Eye (tissue), 1 donor: Measurements from ENCODE around the gene STYK1.
"Not testable (repeated sequence)": the region's sequence is repeated elsewhere in the genome, so short reads cannot be mapped to it uniquely, and the experiment has no call there.

Source experiments
- DNase-seq: peaks from one replicate; pipeline ENCODE4 v3.0.0-alpha.2; 2015

The STYK1 gene

DNA sequence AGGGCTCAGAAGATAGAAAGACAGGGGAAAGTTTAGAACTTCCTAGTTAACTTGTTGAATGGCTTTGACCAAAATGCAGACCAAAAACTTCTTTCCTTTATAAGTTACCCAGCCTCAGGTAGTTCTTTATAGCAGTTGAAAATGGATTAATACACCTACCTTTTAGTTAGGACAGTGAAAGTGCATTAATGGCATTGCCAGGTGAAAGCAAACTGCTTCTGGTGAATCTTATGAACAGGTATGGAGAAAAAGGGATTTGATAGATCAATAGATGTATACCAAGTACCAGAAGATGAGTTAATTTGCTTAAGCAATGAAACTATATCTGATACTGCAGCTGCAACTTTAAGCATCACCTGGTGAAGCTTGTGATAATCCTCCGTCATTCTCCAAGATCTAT is 14.2 kb upstream of the STYK1 start:
- DNase-seq: no peak

DNA sequence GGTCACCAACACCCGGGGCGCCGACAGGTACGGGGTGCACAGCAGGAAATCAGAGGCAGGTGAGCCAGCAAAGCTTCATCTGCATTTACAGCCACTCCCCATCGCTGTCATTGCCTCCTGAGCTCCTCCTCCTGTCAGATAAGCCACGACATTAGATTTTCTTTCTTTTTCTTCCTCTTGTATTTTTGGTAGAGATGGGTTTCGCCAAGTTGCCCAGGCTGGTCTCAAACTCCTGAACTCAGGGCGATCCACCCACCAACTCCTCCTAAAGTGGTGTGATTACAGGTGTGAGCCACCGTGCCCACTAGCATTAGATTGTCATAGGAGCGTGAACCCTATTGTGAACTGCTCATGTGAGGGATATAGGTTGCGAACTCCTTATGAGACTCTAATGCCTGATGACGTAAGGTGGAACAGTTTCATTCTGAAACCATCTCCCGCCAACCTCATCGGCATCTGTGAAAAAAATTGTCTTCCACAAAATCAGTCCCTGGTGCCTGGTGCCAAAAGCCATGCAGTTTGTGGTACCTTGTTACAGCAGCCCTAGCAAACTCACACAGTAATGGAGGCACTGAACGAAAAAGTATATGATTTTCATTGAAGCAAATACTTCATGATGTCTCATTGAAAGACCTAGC is 1.5 kb downstream of the STYK1 start:
- DNase-seq: no peak

DNA sequence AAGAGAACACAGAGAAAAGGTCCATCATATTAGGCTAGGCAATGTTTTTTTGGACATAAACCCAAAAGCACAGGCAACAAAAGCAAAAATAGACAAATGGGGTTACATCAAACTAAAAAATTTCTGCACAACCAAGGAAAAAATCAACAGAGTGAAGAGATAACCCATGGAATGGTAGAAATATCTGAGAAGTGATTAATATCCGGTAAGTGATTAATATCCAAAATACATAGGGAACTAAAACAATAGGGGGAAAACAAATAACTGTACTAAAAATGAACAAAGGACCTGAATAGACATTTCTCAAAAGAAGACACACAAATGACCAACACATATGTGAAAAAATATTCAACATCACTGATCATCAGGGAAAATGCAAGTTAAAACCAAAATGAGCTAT is 4.3 kb downstream of the STYK1 start:
- DNase-seq: no peak

DNA sequence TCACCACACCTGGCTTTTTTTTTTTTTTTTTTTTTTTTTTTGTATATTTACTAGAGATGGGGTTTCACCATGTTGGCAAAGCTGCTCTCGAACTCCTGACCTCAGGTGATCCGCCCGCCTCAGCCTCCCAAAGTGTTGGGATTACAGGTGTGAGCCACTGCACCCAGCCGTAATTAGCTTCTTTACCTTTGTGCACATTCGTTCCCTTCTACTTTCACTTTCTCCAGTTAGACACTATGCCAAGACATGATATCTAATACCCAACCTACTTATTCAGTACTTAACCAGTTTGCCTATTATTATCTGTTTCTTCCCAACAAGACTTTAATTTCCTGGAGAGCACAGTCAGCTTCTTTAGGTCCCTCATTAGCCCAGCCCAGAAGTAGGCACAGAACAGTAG is 5.3 kb downstream of the STYK1 start:
- DNase-seq: no peak

DNA sequence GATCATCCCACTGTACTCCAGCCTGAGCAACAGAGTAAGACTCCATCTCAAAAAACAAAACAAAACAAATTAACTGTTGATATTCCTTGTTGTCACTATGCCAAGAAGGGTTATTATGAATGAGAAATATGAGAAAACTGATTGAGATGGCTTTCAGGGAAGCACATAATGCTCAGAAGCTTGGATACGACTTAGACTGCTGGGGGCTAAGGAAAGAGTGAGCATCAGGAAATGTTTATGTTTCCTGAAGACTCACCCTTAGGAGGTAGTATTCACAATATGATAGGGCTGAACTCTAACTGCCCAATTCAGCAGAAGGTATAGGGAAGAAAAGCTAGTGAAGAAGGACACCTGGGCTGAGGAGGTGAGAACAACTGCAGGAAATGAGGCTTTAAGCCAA is 6.3 kb downstream of the STYK1 start:
- DNase-seq: no peak

DNA sequence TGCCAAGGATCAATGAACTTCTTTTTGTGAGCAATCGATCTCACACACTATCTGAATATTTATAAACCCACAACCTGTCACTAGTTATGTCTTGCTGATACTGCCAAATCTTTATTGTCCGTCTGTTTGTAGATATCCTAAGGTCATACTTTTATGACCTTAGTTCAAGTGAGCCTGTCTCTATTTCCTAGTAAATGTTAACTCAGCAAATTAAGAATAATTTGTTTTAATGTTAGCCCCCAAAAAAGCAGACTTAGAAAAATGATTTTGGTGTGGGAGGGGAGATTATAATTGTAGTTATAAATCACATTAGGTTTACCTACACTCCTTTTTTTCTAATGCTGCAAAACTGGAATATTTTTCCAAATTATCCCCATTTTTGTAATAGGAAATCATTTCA is 9.4 kb downstream of the STYK1 start:
- DNase-seq: no peak

DNA sequence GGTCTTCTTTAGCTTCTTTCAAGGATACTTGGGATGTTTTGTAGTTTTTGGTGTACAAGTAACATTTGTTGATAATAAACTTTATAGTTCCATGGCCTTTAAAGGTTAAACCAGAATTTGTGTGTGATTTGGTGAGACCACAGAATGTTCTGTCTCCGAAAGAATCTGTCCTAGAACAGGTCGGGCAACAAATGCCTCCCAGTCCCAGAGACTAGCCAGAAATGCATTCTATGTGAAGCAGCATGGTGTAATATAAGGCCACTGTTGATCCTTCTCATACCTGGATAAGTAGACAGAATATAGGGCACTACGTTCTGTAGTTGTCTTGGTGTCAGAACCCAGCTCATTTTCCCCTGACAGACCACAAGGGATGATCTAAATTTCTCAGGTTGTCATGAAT is 10.0 kb downstream of the STYK1 start:
- no peak for DNase-seq

DNA sequence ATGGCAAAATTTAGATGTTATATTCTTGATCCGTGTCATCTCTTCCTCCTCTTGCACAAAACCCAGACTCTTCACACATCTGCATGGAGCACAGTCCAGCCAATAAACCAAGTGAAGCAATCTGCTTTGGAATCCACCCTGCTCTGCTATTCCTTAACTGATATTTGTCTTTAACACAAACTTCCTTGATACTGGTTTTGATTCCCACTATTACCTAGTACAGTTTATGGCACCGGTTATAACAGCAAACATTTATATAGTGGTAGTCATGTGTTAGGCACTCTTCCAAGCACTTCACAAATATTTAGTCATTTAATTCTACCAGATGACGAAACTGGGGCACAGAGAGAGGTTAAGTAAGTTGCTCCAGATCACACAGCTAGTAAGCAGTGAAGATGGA is 12.5 kb downstream of the STYK1 start:
- DNase-seq: no peak

DNA sequence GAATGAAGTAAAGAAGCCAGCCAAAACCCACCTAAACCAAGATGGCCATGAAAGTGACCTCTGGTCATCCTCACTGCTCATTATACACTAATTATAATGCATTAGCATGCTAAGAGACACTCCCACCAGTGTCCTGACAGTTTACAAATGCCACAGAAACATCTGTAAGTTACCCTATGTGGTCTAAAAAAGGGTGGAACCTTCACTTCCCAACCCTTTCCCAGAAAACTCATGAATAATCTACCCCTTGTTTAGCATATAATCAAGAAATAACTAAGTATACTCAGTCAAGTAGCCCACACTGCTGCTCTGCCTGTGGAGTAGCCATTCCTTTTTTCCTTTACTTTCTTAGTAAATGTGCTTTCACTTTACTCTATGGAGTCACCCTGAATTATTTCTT is 19.8 kb downstream of the STYK1 start:
- DNase-seq: no peak

DNA sequence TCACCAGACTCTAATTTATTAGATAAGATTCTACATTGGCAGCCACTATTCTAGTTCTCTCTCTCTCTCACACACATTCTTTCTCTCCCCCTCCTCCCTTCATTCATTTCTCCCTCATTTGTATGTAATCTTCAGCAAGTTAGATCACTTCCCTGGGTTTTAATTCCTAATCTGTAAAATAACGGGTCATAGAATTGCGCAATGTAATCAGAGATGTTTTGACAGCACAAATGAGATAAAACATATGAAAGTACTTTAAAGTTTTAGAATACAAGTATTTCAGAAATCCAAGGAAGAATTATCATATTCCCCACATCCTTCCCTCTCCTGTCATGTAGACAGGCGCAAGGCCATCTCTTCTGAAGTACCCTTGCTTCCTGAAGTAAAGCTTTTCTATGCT is 21.7 kb downstream of the STYK1 start:
- no peak for DNase-seq

DNA sequence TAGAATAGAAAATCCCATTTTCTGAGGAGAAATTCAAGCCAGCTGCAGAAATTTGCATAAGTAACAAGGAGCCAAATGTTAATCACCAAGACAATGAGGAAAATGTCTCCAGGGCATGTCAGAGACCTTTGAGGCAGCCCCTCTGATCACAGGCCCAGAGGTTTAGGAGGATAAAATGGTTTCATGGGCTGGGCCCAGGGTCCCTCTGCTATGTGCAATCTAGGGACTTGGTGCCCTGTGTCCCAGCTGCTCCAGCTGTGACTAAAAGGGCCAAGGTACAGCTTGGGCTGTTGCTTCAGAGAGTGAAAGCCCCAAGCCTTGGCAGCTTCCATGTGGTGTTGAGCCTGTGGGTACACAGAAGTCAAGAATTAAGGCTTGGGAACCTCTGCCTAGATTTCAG is 27.3 kb downstream of the STYK1 start:
- not testable (repeated sequence) for DNase-seq

DNA sequence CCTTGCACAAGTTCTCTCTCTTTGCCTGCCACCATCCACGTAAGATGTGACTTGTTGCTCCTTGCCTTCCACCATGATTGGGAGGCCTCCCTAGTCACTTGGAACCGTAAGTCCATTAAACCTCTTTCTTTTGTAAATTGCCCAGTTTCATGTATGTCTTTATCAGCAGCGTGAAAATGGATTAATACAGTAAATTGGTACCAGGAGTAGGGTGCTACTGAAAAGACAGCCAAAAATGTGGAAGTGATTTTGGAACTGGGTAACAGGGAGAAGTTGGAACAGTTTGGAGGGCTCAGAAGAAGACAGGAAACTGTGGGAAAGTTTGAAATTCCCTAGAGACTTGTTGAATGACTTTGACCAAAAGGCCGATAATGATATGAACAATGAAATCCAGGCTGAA is 27.9 kb downstream of the STYK1 start:
- DNase-seq: no peak

DNA sequence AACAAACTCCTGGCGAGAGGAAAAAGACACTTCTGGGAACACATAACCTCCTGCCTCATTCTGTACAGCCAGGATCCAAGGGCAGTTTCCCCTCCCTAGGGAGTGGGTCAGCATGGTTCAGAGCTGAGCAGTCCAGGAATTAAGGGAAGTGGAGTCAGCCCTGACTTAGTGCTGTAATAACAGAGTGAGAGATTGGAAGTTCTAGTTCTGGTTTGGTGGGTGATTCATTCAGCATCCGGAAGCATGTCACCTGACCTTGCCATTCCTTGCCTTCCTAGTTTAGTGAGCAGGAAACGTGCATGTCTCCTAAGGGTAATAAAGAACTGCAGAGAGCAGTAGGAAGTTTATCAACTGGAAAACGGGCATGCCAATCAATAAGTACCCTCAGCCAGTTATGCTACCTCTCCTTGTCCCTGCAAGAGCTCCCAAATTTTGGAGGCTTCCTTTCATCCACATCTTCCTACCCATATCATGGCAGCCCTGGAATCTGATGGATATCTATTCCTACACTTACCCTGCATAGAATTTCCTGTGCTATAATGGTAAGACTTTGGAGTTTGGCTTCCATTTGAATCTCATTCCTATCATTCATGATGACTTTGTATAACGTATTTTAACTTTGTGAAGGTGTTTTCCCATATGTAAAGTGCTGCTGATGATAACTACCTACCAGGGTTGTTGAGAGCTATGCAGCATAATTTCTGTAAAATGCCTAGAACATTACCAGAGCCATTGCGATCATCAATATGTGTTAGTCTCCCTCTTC is 31.9 kb downstream of the STYK1 start:
- no peak for DNase-seq

DNA sequence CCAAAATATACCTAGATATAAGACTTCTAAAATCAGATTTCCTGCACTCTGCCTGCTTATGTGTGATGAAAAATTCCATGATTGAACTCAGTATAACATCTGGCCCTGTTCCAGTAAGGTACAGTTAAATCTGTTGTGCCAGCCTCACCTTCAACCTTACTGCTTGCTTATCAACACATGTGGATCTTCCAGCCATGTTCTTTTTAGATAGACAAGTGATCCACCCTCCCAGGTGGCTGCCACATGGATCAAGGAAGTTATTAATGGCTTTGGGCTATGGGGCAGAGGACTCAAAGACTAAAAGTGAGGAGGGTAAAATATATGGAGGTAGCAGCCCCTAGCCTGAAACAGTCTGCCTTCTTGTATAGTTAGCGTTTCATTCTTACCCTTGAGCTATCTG is 35.1 kb downstream of the STYK1 start:
- no peak for DNase-seq

DNA sequence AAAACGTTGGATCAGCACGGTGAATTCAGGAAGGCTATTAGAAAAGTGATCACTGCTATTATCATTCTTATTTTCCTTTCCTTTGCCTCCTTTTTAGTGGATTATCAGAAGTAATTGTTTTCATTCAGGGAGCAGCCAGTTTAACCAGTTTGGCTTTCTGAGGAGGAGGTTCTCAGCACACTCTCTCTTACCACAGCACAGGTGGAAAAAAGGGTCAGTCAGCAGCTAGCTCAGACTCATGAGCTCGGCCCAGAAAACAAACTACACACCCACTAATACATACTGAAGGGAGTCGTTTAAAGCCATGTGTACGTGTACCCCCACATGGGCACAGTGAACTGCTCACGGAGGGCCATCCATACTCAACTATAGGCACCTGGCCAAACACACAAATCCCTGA is 37.2 kb downstream of the STYK1 start:
- no peak for DNase-seq

DNA sequence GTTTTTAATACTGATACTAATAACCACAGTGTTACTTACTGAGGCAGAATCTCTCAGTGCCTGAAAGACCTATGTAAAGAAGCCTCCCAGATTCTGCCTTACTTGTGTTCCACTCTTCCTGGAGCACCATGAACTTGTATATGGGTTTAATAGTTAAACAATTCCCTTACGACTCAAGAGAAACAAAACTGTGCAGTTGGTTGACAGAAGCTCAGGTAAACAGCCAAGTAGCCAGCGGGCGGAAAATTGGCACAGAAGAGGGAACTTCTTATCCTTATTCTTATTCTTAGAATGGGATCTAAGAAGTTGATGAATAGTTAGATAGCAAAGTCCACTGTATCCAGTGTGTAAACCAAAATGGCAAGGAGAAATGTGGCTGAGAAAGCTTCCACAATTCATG is 37.7 kb downstream of the STYK1 start:
- no peak for DNase-seq

DNA sequence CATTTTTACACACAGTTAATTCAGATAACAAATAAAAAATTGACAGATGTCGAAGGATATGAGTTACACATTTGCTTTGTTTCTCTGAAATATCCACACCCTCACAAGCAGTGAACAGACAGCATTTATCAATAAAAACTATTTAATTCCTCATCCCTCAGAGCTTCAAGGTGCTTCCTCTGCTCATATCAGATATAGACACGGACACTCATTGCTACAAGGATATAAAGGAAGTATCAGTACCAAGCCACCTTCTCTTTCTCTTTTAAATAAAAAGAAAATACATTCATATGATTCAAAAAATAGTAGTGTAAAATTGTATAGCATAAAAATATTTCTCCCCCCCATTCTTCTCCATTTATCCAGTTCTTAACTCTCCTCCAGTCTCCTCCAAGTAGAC is 38.5 kb downstream of the STYK1 start:
- no peak for DNase-seq

DNA sequence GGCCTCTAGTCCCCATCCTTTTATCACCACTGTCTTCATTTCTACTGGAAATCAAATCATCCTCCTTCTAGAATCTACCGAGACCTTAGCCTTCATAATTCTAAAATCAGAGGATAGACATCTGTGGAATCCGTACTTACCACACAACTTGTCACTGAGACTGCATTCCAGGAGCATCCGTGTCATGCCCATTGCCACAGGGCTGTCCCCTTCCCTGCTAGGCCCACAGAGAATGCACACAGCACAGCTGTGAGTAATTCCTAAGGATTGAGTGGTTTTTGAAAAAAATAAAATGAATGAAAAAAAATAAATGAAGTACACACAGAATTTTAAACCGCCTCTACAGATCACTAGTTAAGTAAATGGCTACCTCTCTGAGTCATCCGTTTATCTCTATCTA is 39.4 kb downstream of the STYK1 start:
- peak; percentile 6 for DNase-seq

DNA sequence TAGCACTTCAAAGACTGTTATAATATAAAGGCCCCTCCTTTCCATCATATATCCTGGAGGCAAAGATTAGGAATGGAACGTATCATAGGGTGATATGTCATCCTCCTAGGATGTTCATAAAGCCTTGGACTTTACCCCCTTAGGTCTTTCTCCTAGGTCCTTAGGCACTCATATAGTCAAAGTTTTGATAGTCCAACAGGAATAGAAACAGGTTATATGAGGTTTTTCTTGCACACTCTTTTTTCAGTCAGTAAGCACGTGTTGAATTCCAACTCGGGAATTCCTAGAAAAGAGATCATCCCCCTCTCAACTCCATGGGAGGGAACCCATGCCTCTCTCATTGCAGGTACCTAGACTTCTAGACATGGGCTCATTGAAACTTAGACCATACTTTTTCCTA is 40.3 kb downstream of the STYK1 start:
- DNase-seq: no peak

DNA sequence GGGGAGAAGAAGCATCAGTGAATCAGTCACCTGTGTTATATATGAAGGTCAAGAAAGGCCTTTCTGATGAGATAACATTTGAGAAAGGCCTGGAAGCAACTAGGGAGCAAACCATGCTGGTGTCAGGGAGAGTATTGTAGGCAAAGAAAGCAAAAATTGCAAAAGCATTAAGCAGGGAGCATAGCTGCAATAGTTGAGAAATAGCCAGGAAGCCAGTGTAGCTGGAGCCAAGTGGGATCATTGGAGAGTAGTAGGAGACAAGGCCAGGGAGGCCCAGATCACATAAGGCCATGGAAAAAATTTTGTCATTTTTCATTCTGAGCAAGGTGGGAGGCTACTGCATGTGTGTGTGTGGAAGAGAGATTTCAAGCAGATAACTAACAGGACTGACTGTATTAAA is 41.6 kb downstream of the STYK1 start:
- DNase-seq: no peak

DNA sequence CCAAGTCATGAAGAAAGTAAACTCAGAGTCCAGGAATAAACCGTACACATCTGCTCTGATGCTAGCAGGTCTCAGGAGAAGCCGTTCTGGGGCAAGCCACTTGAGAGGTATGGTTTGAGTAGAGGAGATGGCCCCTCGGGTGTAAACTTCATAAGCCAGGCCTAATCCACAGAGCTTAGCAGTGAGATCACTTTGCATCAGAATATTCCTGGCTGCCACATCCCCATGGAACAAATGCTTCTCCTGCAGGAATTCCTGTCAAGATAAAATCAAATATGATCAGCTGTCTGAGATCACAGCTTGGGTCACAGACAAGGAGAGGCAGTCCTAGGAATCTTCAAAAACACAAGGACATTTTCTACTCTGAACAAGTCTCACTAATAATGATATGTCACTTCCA is 49.2 kb downstream of the STYK1 start:
- no peak for DNase-seq

DNA sequence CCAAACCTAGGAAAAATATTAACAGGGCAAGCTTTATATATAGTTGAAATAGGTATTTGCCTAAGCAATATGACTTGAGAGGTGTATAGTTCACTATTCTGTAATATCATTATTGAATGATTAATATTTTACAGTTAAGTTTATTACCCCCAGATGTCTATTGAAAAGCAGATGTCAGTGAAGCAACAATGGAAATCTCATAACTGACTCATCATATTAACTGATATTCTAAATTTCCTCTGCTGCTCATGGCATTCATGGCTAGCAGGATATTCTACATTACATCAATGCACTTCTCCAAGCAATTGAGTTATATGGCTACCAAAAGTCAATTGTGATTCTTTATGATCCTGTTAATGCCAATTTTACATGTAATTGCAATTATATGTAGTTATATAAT is 50.7 kb downstream of the STYK1 start:
- no peak for DNase-seq

DNA sequence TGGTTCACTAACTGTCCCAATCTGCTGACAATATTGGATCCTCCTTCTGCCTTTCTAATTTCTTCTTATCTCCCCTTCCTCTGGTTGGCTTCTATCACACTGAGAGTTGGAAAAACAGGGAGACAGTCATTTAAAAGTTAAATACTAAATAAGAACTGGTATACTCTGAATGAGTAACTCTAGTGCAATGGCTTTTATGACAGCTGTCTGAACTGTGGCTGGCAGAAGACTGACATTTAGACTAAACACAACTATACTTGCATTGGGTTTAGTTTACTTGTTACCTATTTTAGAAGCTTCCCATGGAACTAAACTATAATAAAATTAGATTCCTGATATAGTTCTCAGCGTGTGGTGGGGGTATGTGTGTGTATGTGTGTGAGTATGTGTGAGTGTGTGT is 52.6 kb downstream of the STYK1 start:
- no peak for DNase-seq

DNA sequence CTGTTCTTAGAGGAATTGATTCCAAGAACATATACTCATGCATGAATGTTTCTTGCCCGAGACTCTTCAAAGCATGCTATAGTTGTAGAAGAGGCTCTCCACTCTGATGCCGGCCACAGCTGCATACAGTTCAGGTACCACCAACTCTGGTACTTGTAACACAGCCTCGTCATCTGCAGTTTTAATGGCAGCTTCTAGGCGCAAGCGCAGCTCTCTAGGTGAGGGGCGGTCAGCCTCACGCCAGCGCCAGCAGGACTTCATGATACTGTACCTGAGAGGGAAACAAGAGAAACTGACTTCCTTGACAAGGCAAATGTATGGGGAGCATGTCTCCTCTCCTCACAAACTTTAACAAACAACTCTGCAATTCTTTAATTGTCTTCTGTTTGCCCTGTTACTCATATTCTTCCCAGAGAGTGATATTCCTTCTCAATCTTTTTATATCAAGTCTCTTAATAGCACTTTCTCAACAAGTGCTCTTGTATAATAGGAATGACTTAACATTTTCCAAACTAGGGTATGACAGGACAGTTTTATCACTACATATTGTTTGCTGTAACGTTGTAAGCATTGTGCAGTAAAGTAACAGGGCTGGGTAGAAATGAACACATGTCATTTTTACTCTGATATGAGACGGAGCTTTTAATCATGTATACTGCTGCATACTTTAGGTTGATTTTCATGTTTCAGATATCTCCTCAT is 53.6 kb downstream of the STYK1 start:
- DNase-seq: no peak
